GM20431 (cell line): ENCODE results near the gene TUSC1.
"Not testable (repeated sequence)": the region's sequence is repeated elsewhere in the genome, so short reads cannot be mapped to it uniquely, and the experiment has no call there.

Experiments
- in situ Hi-C: fragments of 300-500 bp; cut with MseI, MboI; formaldehyde crosslinking; loops from one replicate; pipeline ENCODE4 v1.15.0; 2020; ENCODE audit warnings: low sequenced_read_pairs; ENCODE audit not compliant: unreplicated experiment

The TUSC1 gene

GRCh38 chr9:25678147-25678666, at the start of gene TUSC1:
Gene TUSC1, minus strand, starts transcription at chr9:25678444. Its CDS starts 132 bp downstream, at chr9:25678312.
- in situ Hi-C loops: no loop called here

- in situ Hi-C loops: no loop called here
These were observed 48.7 kb upstream of the TUSC1 start for GRCh38 chr9:25726871-25727410.

GRCh38 chr9:25724424-25724823, 46.2 kb upstream of the TUSC1 start:
- in situ Hi-C loops: no loop called here

GRCh38 chr9:25716220-25716872, 38.1 kb upstream of the TUSC1 start:
- in situ Hi-C loops: no loop called here

DNA sequence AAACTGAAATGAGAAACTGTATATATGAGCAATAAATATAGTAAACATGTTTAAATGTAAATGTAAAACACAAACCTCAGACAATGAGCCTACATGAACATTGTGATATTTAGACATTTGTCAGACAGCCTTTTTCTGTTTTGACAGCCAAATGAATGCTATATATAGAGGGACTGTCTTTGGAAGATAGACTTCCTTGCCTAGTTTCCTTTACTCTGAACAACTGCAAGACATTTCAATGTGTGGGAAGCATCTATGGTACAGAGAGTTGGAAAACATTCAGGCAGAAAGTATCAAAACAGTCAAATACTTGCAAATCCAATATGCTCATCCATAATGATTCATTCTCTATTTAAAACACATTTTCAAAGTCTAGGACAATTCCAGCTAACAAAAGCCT, 31.7 kb upstream of the TUSC1 start:
- in situ Hi-C loops: no loop called here

GRCh38 chr9:25704800-25705199, 26.6 kb upstream of the TUSC1 start:
- in situ Hi-C loops: no loop called here

DNA sequence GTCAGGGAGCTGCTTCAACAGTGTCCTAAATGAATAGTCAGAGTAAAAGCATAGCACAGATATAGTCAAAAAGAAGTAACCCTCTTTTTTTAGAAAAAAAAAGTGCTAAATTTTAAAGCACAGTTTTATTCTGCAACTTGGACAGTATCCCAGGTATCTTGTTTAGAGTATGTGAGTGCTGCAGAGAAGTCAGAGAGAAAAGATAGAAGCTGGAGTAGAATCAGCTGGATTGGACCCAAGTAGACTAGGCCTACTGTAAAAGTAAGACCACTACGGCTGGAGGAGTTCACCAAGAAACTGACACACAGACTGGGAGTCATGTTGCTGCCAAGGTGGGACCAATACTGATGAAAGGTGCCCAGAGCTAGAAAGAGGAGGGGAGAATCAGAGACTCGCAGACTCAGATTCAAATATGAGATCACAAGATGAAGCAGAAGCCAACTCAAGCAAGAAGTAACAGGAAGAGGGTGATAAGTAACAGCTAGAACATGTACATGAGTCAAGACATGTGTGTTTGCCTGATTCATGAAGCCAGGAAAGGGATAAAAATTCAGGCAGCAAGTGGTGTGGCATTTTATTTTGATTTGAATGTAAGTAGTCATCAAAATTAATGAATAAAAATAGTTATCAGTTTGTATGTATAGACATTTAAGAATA, 25.6 kb upstream of the TUSC1 start:
- in situ Hi-C loops: no loop called here

DNA sequence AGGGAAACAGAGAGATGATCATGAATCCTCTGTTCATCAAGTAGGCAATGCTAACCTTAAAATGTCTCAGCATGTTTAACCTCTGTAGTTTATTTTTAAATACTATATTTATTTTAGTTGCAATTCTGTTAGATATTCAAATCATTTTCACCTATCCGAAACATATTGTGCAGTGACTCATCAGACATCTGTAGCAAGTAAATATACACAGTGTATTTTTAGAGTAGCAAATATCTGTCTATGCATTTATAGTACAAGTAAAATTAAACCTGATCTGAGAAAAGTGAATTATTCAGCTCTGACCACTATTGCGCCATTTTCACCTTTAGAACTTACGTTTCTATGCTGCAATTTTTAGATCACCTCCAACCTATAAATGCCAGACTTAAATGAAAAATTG, 24.3 kb upstream of the TUSC1 start:
- in situ Hi-C loops: no loop called here

- in situ Hi-C loops: not testable (repeated sequence)
These were observed 22.7 kb upstream of the TUSC1 start for GRCh38 chr9:25700899-25701298.

DNA sequence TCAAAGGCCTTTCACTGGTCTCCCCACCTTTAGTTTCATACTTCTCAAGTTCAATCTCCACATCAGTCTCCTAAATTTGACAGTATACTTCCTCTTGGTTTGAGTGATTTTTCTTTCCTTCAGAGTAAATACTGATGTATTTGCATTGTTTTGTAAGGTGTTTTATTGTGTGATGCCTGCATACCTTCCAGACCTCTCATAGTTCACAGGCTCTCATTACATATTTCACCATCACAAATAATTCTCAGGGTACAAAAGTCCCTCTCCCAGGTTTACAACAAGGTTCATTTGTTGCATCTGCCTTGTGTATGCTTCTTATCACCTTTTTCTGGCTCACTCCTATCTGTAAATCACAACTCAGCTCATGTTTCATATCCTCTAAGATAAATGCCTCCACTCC, 22.2 kb upstream of the TUSC1 start:
- in situ Hi-C loops: no loop called here

DNA sequence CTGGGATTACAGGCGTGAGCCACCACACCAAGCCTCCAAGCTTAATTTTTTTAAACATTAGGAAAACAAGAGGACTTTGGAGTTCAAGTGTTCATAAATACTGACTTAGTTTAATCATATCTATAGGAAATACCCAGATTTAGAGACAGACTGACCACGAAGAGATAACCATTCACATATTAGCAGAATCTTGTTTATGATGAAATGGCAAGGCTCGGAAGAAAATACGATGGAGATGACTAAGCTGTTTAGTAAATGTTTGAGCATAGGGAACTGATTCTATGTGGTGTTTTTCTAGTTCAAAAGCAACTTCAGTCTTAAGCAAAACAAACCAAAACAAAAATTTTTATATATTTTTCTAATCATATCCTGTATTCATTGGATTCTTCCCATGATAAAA, 13.5 kb upstream of the TUSC1 start:
- in situ Hi-C loops: no loop called here

- in situ Hi-C loops: no loop called here
These were observed 6.1 kb upstream of the TUSC1 start for GRCh38 chr9:25684321-25684720.

DNA sequence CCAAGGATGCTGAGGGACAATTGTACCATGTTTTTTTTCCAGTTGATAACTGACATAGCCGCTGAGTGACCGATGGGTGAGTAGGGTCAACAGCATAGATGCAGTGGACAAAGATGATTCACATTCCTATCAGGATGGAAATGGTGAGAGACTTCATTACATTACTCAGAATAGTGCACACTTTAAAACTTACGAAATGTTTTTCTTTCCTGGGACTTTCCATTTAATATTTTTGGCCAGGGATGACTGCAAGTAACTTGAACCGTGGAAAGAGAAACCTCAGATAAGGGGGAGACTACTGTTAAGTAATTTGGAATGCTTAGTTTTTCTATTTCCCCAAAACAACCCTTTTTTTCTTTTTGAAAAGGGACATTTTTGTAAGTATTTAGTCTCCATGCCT, 3.0 kb upstream of the TUSC1 start:
- in situ Hi-C loops: no loop called here

GRCh38 chr9:25678846-25679360, 659 bp upstream of the TUSC1 start:
- in situ Hi-C loops: no loop called here

DNA sequence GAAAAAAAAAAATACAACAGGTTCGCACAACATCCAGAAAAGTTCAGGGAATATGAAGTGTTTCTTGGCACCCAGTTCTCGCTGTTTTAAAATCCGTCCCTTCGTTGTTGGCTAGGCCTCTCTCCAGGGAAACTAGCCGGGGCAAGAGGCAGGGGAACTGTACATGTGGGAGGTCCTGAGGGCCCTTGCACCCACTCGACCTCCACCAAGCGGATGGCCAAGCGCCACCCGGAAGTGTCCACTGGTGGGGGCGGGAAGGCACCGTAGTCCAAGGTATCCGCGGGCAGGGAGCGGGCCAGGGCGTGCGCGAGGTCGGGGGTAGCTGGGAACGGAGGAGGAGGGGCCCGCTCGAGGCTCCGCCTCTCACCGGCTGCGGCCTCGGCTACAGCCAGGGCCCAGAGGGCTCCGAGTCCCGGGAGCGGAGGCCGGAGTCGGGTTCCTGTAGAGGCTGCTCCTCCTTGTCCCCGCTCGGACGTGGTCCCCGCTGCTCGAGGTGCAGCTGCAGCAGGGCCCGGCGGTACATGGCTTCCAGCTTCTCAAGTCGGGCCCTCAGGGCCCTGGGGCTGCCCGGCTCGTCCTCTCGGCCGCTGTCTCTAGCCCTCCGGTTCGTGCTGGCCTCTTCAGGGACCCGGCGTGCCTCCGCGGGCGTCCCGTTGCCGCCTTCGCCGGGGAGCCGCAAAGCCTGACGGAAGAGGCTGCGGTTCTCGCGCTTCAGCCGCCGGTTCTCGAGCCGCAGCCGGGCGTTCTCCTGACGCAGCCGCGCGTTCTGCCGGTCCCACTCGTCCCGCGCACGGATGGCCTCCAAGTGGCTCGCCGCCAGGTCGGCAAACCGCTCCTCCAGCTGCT, 720 bp downstream of the TUSC1 start:
- in situ Hi-C loops: no loop called here

DNA sequence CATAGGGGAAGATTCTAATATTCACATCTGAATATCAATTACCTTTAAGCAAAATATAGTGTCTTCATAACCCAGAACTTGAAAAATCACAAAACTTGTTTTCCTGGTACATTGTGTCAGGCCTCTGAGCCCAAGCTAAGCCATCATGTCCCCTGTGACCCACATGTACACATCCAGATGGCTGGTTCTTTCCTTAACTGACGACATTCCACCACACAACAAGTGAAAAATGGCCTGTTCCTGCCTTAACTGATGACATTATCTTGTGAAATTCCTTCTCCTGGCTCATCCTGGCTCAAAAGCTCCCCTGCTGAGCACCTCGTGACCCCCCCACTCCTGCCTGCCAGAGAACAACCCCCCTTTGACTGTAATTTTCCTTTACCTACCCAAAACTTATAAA, 2.4 kb downstream of the TUSC1 start:
- in situ Hi-C loops: not testable (repeated sequence)

DNA sequence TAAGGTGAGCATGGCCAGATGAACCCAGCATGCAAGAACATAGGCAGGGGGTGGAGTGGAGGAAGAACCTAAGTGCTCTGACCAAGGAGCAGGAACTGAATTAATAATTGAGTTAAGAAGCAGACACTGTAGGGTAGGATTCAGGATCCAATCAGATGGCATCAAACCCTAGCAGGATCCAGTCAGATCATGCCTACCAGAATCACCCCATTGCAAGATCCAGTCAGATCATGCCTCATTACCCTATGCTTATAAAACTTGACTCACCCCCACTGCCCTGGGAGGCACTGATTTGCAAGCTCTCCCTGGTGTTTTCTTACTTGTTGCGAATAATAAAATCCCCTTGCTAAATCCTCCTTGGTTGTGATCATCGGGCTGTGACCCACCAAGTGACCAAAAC, 19.7 kb downstream of the TUSC1 start:
- in situ Hi-C loops: no loop called here

- in situ Hi-C loops: no loop called here
These were observed 23.8 kb downstream of the TUSC1 start for GRCh38 chr9:25654417-25654816.

DNA sequence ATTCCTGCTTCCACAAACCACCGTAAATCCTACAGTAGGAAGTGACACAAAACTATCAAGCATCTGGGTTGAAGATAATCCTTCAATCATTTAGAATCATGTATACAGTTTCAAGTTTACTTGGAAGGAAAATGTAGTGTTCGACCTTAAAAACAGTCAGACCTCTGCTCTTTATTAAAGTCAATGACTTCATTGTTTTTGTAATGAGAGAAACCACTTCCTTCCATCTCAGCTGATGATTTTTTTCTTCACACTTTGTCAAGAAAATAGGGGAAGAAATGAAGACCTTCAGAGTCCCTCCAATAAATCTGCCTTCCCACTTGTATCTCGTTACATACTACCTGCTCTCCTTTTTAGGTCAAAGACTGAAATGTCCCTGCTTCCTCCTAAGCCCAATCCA, 30.1 kb downstream of the TUSC1 start:
- in situ Hi-C loops: no loop called here

DNA sequence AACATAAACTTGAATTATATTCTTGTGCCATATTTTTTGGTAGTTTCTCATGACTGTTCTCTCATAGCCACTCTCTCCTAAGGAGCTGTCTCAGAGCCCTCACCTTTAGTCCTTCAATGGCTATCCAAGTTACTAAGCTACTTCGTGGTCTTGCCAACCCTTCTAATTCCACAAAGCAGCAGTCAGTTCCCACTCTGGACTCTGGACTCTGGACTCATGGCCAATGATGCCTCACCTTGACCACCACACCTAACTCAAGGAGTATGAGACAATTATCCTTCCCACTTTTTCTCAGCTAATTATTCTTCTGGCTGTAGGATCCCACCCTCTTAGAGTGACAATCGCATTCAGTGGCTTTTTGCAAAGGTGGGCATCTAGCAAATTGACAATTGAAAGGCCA, 42.2 kb downstream of the TUSC1 start:
- in situ Hi-C loops: no loop called here
